NOMO-1 treated with dmso at 0.1 percent for 144 hours (cell line): ENCODE results near the gene BAG1.

ENCODE experiments used
- DNase-seq: peaks from one replicate; lab custom pipeline; 2025; ENCODE audit not compliant: unreplicated experiment; lab: John Stamatoyannopoulos, UW

The BAG1 gene

DNA sequence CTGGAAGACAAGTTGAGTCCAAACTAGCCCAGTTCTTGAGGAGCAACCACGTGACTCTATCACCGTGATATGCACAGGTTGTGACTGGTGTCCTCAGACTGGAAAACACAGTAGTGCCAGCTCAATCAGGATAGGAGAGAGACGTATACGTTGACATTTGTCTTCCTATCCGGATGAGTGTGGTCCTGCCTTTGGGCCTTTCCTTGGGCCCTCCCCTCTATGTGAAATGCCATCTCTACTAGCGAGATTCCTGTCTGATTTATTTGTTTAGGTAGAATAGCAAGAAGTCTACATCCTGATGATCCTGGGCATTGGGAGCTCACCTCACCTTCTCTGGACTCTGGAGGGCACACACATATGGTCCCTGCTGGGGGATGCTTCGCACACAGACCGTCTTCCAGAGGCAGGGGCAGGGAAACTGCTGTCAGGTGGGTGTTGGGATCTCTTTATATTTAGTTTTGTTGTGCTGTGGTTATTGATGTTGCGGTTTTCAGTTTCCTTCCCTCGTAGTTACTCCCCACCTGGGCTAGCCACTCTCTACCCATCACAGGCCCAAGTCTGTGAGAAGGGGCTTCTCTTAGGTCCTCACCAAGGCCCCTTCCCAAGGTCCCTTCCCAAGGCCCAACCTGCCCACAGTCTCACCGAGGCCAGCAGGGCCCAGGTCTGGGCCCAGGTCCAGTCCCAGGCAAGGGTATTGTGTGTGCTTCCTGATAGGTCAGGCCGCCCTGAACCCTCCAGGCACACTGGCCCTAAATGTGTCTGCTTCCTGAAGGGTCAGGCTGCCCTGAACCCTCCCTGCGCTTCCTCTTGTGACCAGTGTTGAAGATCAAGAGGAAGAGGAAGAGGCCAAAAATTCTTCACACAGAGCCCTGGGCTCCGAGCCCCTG, 43.6 kb downstream of the BAG1 start:
- peak; percentile 29 for DNase-seq

DNA sequence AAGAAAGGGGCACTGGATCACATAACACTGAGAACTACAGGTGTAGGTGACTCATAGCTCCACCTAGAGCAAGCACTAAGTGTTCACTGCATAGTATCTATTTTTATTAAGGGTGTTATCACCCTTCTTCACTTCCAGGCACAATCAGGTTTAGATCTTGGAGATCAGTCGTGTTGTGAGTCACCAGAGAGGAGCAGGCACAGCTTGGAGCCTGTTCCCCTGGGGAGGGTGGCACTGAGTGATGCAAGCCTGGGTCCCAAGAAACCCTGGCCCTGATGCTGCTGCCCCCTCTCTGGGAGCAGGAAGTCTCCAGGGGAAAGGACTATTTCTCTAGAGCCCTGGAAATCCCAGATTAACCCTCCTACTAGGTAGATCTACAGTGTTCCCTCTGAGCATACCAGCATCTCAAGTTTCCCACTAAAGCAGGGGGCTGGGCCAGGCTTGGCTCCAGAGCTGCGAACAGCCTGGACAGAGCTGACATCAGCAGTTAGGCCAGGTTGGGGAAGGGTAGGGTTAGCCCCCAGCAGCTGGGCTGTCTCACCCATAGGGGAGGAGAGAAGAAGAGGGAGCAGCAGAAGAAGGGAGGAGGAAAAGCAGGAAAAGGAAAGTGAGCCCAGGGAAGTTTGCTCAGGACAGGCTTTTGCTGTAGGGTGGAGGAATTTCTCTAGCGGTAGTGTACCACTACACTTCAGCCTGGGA, 52.7 kb downstream of the BAG1 start:
- no peak for DNase-seq

DNA sequence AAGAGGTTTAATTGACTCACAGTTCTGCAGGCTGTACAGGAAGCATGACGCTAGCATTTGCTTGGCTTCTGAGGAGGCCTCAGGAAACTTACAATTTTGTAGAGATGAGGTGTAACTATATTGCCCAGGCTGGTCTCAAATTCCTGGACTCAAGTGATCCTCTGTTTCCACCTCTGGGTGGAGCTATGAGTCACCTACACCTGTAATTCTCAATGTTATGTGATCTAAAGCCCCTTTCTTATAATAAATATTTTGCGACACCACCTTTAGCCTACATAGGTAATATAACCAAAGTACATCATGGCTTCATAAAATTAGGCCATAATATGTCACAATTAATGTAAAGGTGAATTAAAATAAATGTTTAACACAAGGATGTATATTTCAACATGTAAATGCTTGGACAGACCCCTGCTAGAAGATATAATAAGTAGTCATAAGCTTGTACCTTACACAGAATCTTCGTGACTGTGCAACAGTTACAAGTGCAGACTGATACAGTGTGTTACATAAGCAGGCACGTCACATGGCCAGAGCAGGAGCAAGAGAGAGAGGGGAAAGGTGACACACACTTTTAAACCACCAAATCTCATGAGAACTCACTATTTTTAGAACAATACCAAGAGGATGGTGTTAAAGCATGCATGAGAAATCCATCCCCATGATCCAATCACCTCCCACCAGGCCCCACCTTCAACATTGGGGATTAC, 54.3 kb downstream of the BAG1 start:
- no peak for DNase-seq

GRCh38 chr9:33209394-33209793, 55.1 kb downstream of the BAG1 start:
- DNase-seq = no peak

DNA sequence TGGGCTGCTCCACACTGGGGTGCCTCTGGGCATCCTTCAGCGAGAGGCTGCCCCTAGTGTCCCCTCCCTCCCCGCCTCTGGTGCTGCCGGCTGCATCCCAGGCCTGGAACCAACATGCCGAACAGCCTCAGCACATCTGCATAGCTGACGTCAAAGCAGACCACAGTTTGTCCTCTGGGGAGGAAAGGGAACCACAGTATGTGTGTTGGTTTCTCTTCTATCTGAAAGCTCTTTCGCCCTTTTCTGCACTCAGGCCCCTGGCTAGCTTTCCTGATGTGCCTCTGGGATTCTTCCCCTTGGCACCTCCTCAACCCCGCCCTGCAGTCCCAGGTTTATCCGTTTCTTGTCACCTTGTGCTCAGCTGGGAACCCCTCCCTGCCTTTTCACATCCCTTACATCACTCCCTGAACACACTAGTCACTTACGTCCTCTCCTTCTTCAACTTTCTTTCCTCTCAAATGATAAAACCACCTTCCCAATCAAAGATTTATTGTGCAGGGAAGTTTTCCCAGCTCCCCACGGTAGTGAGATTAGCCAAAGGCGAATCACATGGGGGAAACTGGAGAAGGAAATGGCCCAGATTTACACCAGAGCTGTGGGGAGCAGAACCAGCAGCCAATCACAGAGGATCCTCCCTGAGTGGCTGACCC, 61.8 kb downstream of the BAG1 start:
- DNase-seq = no peak
